ENCODE measurements around the gene BCAS1. TPM values are rescaled to one million over a fixed set of nuclear protein-coding genes. Genes with fewer than 3 reads are reported as not detected.

BCAS1 gene
- total RNA-seq, 1 donor from 2014 or later, result under 0.01 TPM

DNA sequence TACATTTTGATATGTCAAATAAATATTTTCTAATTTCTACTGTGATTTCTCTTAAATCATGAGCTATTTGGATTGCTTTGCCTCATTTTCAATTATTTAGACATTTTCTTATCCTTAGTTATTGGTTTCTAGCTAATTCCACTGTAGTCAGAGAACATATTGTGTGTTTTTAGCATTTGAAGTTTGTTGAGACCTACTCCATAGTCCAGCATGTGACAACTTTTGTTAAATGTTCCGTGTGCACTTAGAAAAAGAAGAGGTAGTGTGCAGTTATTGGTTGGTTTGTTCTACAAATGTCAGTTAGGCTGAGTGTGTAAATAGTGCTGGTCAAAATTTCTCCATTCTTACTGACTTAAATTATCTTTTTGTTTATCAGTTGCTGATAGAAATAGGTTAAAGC, 138.8 kb downstream of the BCAS1 start:
- TF ChIP-seq, protein P1, sequence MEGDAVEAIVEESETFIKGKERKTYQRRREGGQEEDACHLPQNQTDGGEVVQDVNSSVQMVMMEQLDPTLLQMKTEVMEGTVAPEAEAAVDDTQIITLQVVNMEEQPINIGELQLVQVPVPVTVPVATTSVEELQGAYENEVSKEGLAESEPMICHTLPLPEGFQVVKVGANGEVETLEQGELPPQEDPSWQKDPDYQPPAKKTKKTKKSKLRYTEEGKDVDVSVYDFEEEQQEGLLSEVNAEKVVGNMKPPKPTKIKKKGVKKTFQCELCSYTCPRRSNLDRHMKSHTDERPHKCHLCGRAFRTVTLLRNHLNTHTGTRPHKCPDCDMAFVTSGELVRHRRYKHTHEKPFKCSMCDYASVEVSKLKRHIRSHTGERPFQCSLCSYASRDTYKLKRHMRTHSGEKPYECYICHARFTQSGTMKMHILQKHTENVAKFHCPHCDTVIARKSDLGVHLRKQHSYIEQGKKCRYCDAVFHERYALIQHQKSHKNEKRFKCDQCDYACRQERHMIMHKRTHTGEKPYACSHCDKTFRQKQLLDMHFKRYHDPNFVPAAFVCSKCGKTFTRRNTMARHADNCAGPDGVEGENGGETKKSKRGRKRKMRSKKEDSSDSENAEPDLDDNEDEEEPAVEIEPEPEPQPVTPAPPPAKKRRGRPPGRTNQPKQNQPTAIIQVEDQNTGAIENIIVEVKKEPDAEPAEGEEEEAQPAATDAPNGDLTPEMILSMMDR (conservative IDR thresholded peaks at IDR 0.05; ENCODE audit: low read depth, low read length), result no peak
- H3K4me3 ChIP-seq (ENCODE audit: low read depth, low read length), result no peak overlapping the region
- DNase-seq (ENCODE audit: low read depth), result no peak

DNA sequence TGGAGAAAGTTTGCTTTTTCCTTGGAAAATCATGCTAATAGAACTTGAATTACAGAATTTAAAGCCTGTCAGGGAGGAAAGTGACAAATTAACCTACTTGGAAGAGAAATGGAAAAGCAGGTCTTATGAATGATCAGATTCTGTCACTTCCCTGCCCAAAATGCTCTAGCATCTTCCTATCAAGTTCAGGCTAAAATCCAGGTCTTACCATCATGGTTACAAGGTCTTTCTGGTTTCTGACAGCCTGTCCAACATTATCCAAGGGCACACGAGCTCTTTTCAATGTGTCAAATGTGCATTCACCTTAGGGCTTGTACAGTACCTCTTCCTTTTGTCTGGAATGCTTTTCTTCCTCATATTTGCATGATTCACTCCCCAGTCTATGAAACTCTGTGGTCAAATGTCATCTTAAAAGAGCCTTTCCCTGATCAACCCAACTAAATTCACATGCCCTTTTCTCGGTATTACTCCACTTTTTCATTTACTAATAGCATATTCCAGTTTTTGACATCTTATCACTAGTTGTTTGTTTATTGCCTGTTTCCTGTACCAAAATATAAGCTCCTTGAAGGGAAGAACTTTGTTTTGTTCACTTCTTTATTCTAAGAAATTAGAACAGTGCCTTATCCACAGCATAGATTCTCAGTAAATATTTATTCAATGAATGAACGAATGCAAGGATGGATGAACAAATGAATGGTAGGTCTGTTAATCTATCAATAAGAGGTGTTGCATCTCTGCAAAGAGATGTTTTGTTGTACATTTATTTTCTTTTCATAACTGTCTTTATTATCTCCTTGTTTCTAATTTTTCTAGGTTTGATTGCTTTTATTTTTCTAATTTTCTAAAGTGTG, 139.5 kb downstream of the BCAS1 start:
- TF ChIP-seq, protein P1 (conservative IDR thresholded peaks at IDR 0.05; ENCODE audit: low read depth, low read length), result no peak
- no peak overlapping the region for H3K4me3 ChIP-seq (ENCODE audit: low read depth, low read length)
- no peak for DNase-seq (ENCODE audit: low read depth)

DNA sequence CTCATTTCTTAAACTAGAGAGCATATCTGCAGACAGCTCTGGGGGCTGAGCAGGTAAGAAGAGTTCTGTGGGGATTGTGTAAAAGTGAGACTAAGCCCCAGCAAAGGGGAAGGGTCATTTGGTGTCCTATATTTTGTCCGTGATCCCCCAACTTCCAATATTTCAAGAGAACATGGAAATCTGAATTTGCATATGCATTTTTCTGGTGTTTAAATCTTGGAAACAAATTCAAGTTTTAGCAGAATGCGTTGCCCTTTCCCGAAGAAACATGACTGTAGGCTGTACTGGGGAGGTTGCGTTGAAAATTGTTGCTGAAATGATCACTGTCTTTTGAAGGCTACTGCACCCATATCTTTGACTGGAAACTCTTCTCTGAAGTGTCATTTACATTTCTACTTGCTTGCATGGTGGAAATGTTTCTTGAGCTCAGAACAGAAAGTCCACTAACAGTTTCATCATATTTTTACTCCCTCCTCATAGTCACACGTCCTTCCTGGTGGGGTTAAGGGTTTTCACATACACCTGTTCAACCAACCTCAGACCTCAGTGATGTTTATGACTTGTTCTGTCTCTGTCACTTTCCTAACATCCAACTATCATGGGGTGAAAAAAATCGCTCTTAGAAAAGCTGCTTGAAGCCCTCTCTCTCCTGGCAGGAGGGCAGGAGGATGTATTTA, 140.3 kb downstream of the BCAS1 start:
- no peak overlapping the region for H3K4me3 ChIP-seq (ENCODE audit: low read depth, low read length)
- DNase-seq (ENCODE audit: low read depth), result no peak
- TF ChIP-seq, protein P1 (conservative IDR thresholded peaks at IDR 0.05; ENCODE audit: low read depth, low read length), result no peak

DNA sequence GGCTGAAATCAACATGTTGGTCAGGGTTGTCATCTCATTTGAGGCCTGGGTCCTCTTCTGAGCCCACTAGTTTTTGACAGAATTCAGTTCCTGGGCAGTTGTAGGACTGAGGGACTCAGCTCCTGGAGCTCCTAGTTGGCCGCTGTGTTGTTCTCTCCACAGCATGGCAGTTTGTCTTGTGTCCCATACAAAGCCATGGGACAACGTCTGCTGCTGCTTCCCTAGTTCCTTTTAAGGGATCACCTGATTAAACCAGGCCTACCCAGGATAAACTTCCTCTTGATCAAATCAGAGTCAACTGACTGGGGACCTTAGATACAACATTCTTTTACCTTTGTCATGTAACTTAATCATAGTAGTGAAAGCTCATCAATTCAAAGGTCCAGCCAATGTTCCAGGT, 141.0 kb downstream of the BCAS1 start:
- DNase-seq (ENCODE audit: low read depth), result no peak
- no peak overlapping the region for H3K4me3 ChIP-seq (ENCODE audit: low read depth, low read length)
- TF ChIP-seq, protein P1 (conservative IDR thresholded peaks at IDR 0.05; ENCODE audit: low read depth, low read length), result no peak

GRCh38 chr20:53927990-53928389, 142.4 kb downstream of the BCAS1 start:
- H3K4me3 ChIP-seq (ENCODE audit: low read depth, low read length), result no peak overlapping the region
- TF ChIP-seq, protein P1 (conservative IDR thresholded peaks at IDR 0.05; ENCODE audit: low read depth, low read length), result no peak

GRCh38 chr20:53926428-53927028, 143.9 kb downstream of the BCAS1 start:
- no peak overlapping the region for H3K4me3 ChIP-seq (ENCODE audit: low read depth, low read length)
- TF ChIP-seq, protein P1 (conservative IDR thresholded peaks at IDR 0.05; ENCODE audit: low read depth, low read length), result no peak
- peak; percentile 99 for DNase-seq (ENCODE audit: low read depth)

More at GRCh38 chr20:53927990-53928389, 142.4 kb downstream of the BCAS1 start:
- DNase-seq (ENCODE audit: low read depth), result no peak
